Loucy (cell line): ENCODE measurements around the gene KRTAP10-12.

ENCODE experiments used
- CTCF ChIP-seq: fragments of 200-600 bp; sonication (generic); conservative IDR thresholded peaks from 2 replicates; pipeline ENCODE4 v1.5.1; 2014; ENCODE audit warnings: mild to moderate bottlenecking, antibody characterized with exemption, low read length
- EZH2phosphoT487 ChIP-seq: fragments of 200-600 bp; IDR thresholded peaks from 2 replicates; pipeline ENCODE4 v1.6.1; 2018; ENCODE audit warnings: antibody characterized with exemption, mild to moderate bottlenecking, moderate library complexity, borderline replicate concordance

- TF ChIP-seq CTCF (no peak), EZH2phosphoT487 (no peak)
Measured at GRCh38 chr21:44671911-44672310, 25.1 kb upstream of the KRTAP10-12 start.
